NCI-H146 treated with DMSO at 0.1 percent for 48 hours (cell line): ENCODE results near the gene XNDC1N.
"Not testable (repeated sequence)": the region's sequence is repeated elsewhere in the genome, so short reads cannot be mapped to it uniquely, and the experiment has no call there.

Experiments used
- DNase-seq: peaks from one replicate; lab custom pipeline; 2025; ENCODE audit not compliant: unreplicated experiment; lab: John Stamatoyannopoulos, UW

Gene XNDC1N

GRCh38 chr11:71933141-71933933 lies 4.9 kb upstream of the XNDC1N start:
- DNase-seq = no peak

GRCh38 chr11:71931245-71931602 lies 2.8 kb upstream of the XNDC1N start:
- DNase-seq = no peak

- DNase-seq = no peak
Observed at GRCh38 chr11:71930556-71931244, 2.3 kb upstream of the XNDC1N start.

- DNase-seq = no peak
Observed at GRCh38 chr11:71929491-71929890, 1.1 kb upstream of the XNDC1N start.

- peak; percentile 93 for DNase-seq
Observed at GRCh38 chr11:71928737-71929443, 496 bp upstream of the XNDC1N start, which contains the start of gene RNF121. Gene RNF121 (plus strand): TSS chr11:71929046. CDS start chr11:71929062, 16 bp downstream.

GRCh38 chr11:71917646-71918140 lies 10.7 kb downstream of the XNDC1N start:
- no peak for DNase-seq

GRCh38 chr11:71914617-71915189 lies 13.7 kb downstream of the XNDC1N start:
- DNase-seq = no peak

GRCh38 chr11:71913756-71914526 lies 14.5 kb downstream of the XNDC1N start:
- no peak for DNase-seq

GRCh38 chr11:71911986-71912340 lies 16.4 kb downstream of the XNDC1N start:
- DNase-seq = not testable (repeated sequence)

- DNase-seq = not testable (repeated sequence)
Observed at GRCh38 chr11:71911321-71911985, 16.9 kb downstream of the XNDC1N start.

- not testable (repeated sequence) for DNase-seq
Observed at GRCh38 chr11:71910775-71911174, 17.6 kb downstream of the XNDC1N start.

GRCh38 chr11:71908218-71908617 lies 20.2 kb downstream of the XNDC1N start:
- no peak for DNase-seq

GRCh38 chr11:71901137-71901536 lies 27.3 kb downstream of the XNDC1N start:
- DNase-seq = not testable (repeated sequence)

GRCh38 chr11:71895961-71896360 lies 32.4 kb downstream of the XNDC1N start:
- no peak for DNase-seq

- DNase-seq = not testable (repeated sequence)
Observed at GRCh38 chr11:71889181-71889872, 39.1 kb downstream of the XNDC1N start.

- DNase-seq = not testable (repeated sequence)
Observed at GRCh38 chr11:71888335-71889010, 39.9 kb downstream of the XNDC1N start.

- not testable (repeated sequence) for DNase-seq
Observed at GRCh38 chr11:71885806-71886205, 42.6 kb downstream of the XNDC1N start.
